NOMO-1 treated with DMSO at 0.1 percent for 48 hours (cell line): ENCODE measurements around the gene EPS15.
"Not testable (repeated sequence)": the region's sequence is repeated elsewhere in the genome, so short reads cannot be mapped to it uniquely, and the experiment has no call there.

Experiments
- DNase-seq: peaks from one replicate; lab custom pipeline; 2025; ENCODE audit not compliant: unreplicated experiment; lab: John Stamatoyannopoulos, UW

The EPS15 gene

GRCh38 chr1:51519048-51519864, at the start of gene EPS15:
EPS15 (minus strand) TSS chr1:51519266; CDS start chr1:51519231, 35 bp downstream.
- DNase-seq, result peak; percentile 83

- no peak for DNase-seq
These were observed 49.3 kb upstream of the EPS15 start for GRCh38 chr1:51568231-51568935.

- no peak for DNase-seq
These were observed 48.6 kb upstream of the EPS15 start for GRCh38 chr1:51567653-51568052.

GRCh38 chr1:51566260-51566659, 47.2 kb upstream of the EPS15 start:
- no peak for DNase-seq

DNA sequence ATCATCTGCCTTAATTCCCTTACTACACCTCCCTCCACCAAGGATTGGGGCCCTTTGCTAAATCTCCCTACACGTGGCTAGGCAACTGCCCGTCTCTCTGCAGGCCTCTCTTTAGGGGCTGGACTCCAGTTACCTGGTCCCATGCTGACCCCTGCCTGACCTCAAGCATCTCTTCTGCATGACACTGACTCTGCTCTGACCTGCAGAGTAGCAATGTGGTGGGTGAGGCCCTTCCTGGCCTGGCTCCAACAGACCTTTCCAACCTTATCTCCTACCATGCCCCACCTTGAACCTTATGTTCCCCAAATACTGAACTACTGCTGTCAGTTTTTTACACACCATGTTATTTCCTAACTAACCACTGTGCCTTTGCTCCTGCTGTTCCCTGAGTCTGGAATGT, 45.9 kb upstream of the EPS15 start:
- DNase-seq, result no peak

DNA sequence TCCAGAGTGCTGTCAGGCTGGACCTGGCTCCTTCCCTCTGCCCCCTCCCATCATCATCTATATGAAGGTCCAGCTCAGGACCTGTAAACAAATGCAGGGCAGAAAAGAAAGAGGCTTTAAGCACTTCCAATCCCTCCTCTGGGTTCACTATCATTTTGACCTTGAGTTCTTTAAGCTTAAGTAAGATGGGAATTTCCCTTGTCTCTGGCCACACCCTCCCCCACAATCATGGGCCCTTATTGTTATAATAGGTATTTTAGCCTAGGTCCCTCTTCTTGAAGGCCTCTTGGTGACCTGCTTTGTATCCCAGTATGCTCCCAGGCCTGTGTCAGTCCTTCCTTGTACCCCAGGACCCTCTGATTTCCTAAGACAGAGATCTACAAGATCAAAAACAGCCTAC, 45.1 kb upstream of the EPS15 start:
- DNase-seq, result no peak

- no peak for DNase-seq
These were observed 42.6 kb upstream of the EPS15 start for GRCh38 chr1:51561702-51562101.

- DNase-seq, result not testable (repeated sequence)
These were observed 41.8 kb upstream of the EPS15 start for GRCh38 chr1:51560895-51561294.

DNA sequence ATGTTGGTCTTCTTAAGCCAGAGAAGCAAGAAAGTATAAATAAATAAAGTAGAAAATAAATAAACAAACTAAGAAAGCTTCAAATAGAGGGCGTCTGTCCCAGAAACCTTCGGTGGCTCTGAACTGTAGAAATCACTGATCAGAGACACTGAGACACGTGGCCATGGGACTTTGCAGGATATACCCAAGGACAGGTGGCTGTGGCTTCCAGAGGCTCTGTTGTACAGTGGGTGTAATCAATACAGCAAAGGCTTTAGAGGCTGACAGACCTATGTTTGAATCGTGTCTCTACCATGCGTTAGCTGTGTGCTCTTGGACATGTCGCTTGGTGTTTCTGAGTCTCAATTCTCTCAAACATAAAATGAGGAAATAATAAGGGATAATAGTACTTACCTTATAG, 41.0 kb upstream of the EPS15 start:
- no peak for DNase-seq

DNA sequence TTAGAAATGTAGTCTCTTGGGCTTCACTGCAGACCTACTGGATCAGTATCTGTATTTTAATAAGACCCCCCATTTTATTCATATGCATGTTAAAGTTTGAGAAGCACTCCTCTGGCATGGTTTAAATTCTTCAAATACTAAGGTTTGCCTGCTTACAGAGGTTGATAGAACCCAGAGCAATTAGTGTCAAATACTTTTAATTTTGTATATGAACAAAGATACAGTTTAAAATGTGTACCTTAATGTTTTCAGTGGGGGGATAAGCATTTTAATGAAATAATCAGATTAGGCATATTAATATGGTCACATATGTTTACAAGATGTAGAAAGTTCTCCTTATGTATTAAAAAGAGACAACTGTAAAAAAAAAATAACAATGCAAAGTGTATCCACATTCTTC, 40.4 kb upstream of the EPS15 start:
- no peak for DNase-seq

- DNase-seq, result no peak
These were observed 40.0 kb upstream of the EPS15 start for GRCh38 chr1:51559064-51559500.

DNA sequence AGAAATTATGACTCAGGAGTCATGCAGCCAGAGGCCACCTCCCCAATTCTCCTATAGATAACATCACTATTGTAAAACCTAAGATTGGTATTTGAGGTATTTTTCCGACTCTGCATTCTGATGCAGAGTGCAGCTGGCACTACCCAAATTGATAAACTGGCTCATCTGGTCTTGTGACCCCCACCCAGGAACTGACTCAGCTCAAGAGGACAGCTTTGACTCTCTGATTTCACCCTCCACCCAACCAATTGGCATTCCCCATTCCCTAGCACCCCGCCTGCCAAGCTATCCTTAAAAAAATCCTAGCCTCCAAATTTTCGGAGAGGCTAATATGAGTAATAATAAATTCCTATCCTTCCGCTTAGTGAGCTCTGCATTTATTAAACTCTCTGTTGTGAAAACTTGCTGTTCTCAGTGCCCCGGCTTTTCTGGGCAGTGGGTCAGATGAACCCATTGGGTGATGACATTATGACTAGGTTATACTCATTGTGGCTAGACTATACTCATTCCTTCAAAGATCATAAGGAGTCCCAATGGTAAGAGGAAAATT, 39.4 kb upstream of the EPS15 start:
- no peak for DNase-seq

- DNase-seq, result no peak
These were observed 38.1 kb upstream of the EPS15 start for GRCh38 chr1:51557168-51557567.

- no peak for DNase-seq
These were observed 37.0 kb upstream of the EPS15 start for GRCh38 chr1:51555866-51556619.

DNA sequence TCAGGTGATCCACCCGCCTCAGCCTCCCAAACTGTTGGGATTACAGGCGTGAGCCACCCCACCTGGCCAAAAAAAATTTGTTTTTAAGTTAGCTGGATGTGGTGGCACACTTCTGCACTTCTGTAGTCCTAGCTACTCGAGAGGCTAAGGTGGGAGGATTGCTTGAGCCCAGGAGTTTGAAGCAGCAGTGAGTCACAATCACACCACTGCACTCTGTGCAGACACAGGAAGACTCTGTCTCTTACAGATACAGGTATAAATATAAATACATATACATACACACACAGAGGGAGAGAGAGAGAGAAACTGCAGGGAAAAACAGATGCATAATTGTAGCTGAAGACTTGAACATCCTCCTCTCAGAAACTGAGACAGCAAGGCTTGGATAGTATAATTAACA, 34.8 kb upstream of the EPS15 start:
- no peak for DNase-seq

- no peak for DNase-seq
These were observed 34.1 kb upstream of the EPS15 start for GRCh38 chr1:51552929-51553807.

DNA sequence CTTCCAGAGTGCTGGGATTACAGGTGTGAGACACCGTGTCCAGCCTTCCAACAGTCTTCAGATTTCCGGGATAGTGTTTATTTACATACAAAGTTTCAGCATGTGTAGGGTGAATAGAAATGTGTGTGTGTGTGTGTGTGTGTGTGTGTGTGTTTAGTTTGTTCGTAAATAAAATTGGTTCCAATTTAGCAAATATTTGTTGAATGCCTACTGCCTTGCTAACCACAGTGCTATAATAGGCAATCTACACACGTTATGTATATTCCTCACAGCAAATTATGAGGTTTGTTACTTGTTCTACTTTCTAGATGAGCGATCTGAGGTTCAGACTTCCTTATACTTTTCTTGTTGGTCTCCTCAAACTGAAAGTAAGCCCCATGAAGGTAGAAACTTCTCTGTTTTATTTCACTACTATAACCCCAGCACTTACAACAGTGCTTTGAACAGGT, 32.8 kb upstream of the EPS15 start:
- DNase-seq, result no peak

DNA sequence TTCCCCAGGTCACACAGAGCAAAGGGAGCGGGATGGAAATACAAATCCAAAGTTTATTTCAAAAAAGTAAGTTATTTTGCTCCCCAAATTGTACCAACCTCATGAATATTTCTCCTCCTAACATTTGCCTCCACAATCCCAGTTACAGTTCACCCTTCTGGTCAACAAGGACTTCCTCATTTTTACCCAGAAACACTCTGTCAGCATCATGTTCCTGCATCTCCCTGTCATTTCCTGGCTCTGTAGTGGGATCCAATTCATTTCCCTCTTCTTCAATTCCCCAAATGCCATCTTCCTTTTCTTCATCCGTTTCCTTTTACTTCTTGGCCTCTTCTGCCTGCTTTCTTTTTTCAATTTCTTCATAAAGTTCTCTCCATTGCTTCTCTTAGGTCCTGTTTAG, 32.0 kb upstream of the EPS15 start:
- peak; percentile 23 for DNase-seq

- no peak for DNase-seq
These were observed 30.8 kb upstream of the EPS15 start for GRCh38 chr1:51549901-51550300.

DNA sequence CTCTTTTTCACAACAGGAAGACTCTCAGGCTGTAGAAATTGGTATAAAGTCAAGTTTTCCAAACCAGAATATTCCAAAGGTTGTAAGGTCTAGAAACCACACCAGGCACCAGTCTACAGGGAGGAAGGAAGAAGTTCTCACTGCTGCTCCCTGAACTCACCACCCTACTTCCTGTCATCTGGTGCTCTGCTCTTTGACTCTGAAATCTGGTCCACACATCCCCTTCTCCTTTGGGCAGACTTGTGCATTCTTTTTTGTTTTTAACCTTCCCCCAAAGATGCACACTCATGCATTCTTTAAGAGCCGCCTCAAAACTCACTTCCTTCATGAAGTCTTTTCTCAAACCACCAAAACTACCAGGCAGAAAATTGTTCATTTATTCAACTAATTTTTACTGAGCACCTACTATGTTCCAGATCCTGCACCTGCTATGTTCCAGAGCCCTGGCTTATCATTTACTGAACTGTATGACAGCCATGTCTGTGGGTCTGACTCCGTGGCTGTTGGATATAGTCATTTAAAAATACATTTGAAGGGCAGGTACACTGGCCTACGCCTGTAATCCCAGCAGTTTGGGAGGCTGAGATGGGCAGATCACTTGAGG, 30.1 kb upstream of the EPS15 start:
- DNase-seq, result peak; percentile 53
